GM12878 (cell line): ENCODE results near the gene TNF. TPM values are rescaled to one million over a fixed set of nuclear protein-coding genes. Genes with fewer than 3 reads are reported as not detected.

ENCODE experiments used
- ATAC-seq: fragments of 200-7000 bp; cut with Tn5 transposase; 3 replicates; pipeline ENCODE4 v1.9.1; 2020; ENCODE audit warnings: mild to moderate bottlenecking, moderate library complexity
- BruUV-seq: library from RNA; stranded (reverse); fragments of 400-500 nt; replicated peaks from 2 replicates; lab custom pipeline; 2021; lab: Mats Ljungman, UMichigan
- CTCF ChIA-PET: fragments of 300-600 bp; sonication (Branson Sonifier 250); formaldehyde crosslinking; extraction: SDS; loops from one replicate; lab custom pipeline; 2021; ENCODE audit warnings: inconsistent platforms; lab: Yijun Ruan, JAX
- POLR2A ChIA-PET: fragments of 350-600 bp; formaldehyde crosslinking; extraction: SDS; loops from one replicate; lab custom pipeline; 2021; ENCODE audit warnings: inconsistent platforms; lab: Charles Lee
- RAD21 ChIA-PET: fragments of 300-600 bp; sonication (Branson Sonifier 250); formaldehyde crosslinking; loops from one replicate; lab custom pipeline; 2023; ENCODE audit warnings: antibody characterized with exemption; ENCODE audit not compliant: unreplicated experiment; lab: Charles Lee
- SMC1A ChIA-PET: fragments of 300-600 bp; sonication (Branson Sonifier 250); formaldehyde crosslinking; loops from one replicate; lab custom pipeline; 2023; ENCODE audit not compliant: unreplicated experiment, uncharacterized antibody; lab: Charles Lee
- DNase-seq: peaks from one replicate; pipeline ENCODE4 v3.0.0-alpha.2; 2011; ENCODE audit warnings: low read depth, low spot score
- FAIRE-seq: peaks from 3 replicates; lab custom pipeline; 2011; peaks lifted over from hg19 to GRCh38; lab: Jason Lieb, UNC
- H2AFZ ChIP-seq: 2 replicates; pipeline ENCODE4 v1.6.0; 2011; ENCODE audit warnings: low read depth, low read length, control low read depth; ENCODE audit not compliant: control insufficient read depth
- H3K27ac ChIP-seq: 2 replicates; pipeline ENCODE4 v1.5.1; 2011; ENCODE audit warnings: control low read depth; ENCODE audit not compliant: control insufficient read depth, insufficient read depth
- H3K27me3 ChIP-seq, 2 experiments: replicated peaks in 1 of 2; 2 replicates each; pipeline versions ENCODE4 v1.6.0 to v1.6.1; 2011; ENCODE audit warnings: low read length in 1 of 2; ENCODE audit not compliant: control insufficient read depth in 2 of 2, insufficient read depth in 2 of 2
- H3K36me3 ChIP-seq, 2 experiments: 2 replicates each; pipeline ENCODE4 v1.5.1; 2011; ENCODE audit warnings: low read length in 1 of 2; ENCODE audit not compliant: control insufficient read depth in 2 of 2, insufficient read depth in 2 of 2
- H3K4me1 ChIP-seq: 2 replicates; pipeline ENCODE4 v1.6.1; 2011; ENCODE audit warnings: mild to moderate bottlenecking, low read length, moderate library complexity, mixed read lengths; ENCODE audit not compliant: control insufficient read depth, insufficient read depth
- H3K4me2 ChIP-seq: 2 replicates; pipeline ENCODE4 v1.6.0; 2011; ENCODE audit warnings: control low read depth; ENCODE audit not compliant: control insufficient read depth, insufficient read depth
- H3K4me3 ChIP-seq: fragments of 200-600 bp; sonication (generic); 2 replicates; pipeline ENCODE4 v1.5.1; 2016
- H3K79me2 ChIP-seq: 2 replicates; pipeline ENCODE4 v1.6.0; 2011; ENCODE audit warnings: low read length; ENCODE audit not compliant: control insufficient read depth, insufficient read depth
- H3K9ac ChIP-seq: 2 replicates; pipeline ENCODE4 v1.8.0; 2011; ENCODE audit warnings: low read length, control low read depth, mixed read lengths; ENCODE audit not compliant: control insufficient read depth, insufficient read depth
- H3K9me3 ChIP-seq: replicated peaks from 3 replicates; pipeline ENCODE4 v1.5.1; 2011; ENCODE audit warnings: mild to moderate bottlenecking, low read length; ENCODE audit not compliant: control insufficient read depth, insufficient read depth
- H4K20me1 ChIP-seq: 2 replicates; pipeline ENCODE4 v1.6.0; 2011; ENCODE audit not compliant: control insufficient read depth, insufficient read depth
- BCLAF1 ChIP-seq: fragments of 450-650 bp; IDR thresholded peaks from 2 replicates; pipeline ENCODE4 v1.6.1; 2017; ENCODE audit warnings: antibody characterized with exemption, mild to moderate bottlenecking, moderate library complexity
- CBFB ChIP-seq: IDR thresholded peaks from 2 replicates; pipeline ENCODE4 v1.6.1; 2016; ENCODE audit warnings: antibody characterized with exemption, low read depth
- CHD2 ChIP-seq: IDR thresholded peaks from 2 replicates; pipeline ENCODE4 v1.6.1; 2011; ENCODE audit warnings: low read depth, low read length, improper control_type of control experiment, borderline replicate concordance
- DPF2 ChIP-seq: fragments of 450-650 bp; IDR thresholded peaks from 2 replicates; pipeline ENCODE4 v1.6.1; 2017; ENCODE audit warnings: mild to moderate bottlenecking
- EP300 ChIP-seq, 2 experiments: fragments of 150-350 bp in 1 of 2; IDR thresholded peaks; 2 replicates each; pipeline ENCODE4 v1.6.1; 2011 to 2012; ENCODE audit warnings: low read depth in 2 of 2, low read length in 2 of 2, borderline replicate concordance in 1 of 2, improper control_type of control experiment in 1 of 2, inconsistent platforms in 1 of 2; ENCODE audit not compliant: control insufficient read depth in 1 of 2
- JUND ChIP-seq: IDR thresholded peaks from 2 replicates; pipeline ENCODE4 v1.6.1; 2012; ENCODE audit warnings: low read depth, mild to moderate bottlenecking, low read length, improper control_type of control experiment, moderate library complexity
- MEF2B ChIP-seq: fragments of 450-650 bp; IDR thresholded peaks from 2 replicates; pipeline ENCODE4 v1.6.1; 2018; ENCODE audit warnings: mild to moderate bottlenecking, moderate library complexity; ENCODE audit not compliant: partially characterized antibody, poor library complexity, severe bottlenecking
- MLLT1 ChIP-seq: fragments of 450-650 bp; IDR thresholded peaks from 2 replicates; pipeline ENCODE4 v1.6.1; 2016; ENCODE audit warnings: mild to moderate bottlenecking
- MYC ChIP-seq: IDR thresholded peaks from 2 replicates; pipeline ENCODE4 v1.6.1; 2011; ENCODE audit warnings: mild to moderate bottlenecking, low read length, moderate library complexity, inconsistent platforms; ENCODE audit not compliant: insufficient read depth, insufficient replicate concordance, insufficient read length, severe bottlenecking
- PAX8 ChIP-seq: fragments of 450-650 bp; IDR thresholded peaks from 2 replicates; pipeline ENCODE4 v1.6.1; 2017; ENCODE audit warnings: mild to moderate bottlenecking, moderate library complexity
- PBX3 ChIP-seq: IDR thresholded peaks from 2 replicates; pipeline ENCODE4 v1.6.1; 2011; ENCODE audit warnings: mild to moderate bottlenecking, low read depth, low read length, moderate library complexity; ENCODE audit not compliant: insufficient replicate concordance
- POLR2AphosphoS5 ChIP-seq: IDR thresholded peaks from 2 replicates; pipeline ENCODE4 v1.6.1; 2011; ENCODE audit warnings: mild to moderate bottlenecking, low read length, inconsistent platforms
- SP1 ChIP-seq: IDR thresholded peaks from one replicate; pipeline ENCODE4 v1.6.1; 2011; ENCODE audit warnings: low read depth, low read length
- SRF ChIP-seq, 2 experiments: IDR thresholded peaks; 2 replicates each; pipeline ENCODE4 v1.6.1; 2011; ENCODE audit warnings: low read depth in 2 of 2, low read length in 2 of 2, mild to moderate bottlenecking in 1 of 2, moderate library complexity in 1 of 2
- YY1 ChIP-seq: IDR thresholded peaks from 2 replicates; pipeline ENCODE4 v1.6.1; 2011; ENCODE audit warnings: low read depth, mild to moderate bottlenecking, low read length
- ZNF207 ChIP-seq: fragments of 450-650 bp; IDR thresholded peaks from 2 replicates; pipeline ENCODE4 v1.6.1; 2014; ENCODE audit warnings: antibody characterized with exemption, mild to moderate bottlenecking, borderline replicate concordance
- ZNF24 ChIP-seq: fragments of 450-650 bp; IDR thresholded peaks from 2 replicates; pipeline ENCODE4 v1.6.1; 2017; ENCODE audit warnings: antibody characterized with exemption, mild to moderate bottlenecking
- WGBS: methylation state at CpG from one replicate; pipeline ENCODE4 v1.1.6; 2016; ENCODE audit warnings: low lambda C conversion rate; ENCODE audit not compliant: insufficient replicate concordance, insufficient coverage; ENCODE audit errors: missing lambda C conversion rate; 5-methylcytosine and 5-hydroxymethylcytosine counted together
- in situ Hi-C: fragments of 300-500 bp; cut with MboI; formaldehyde crosslinking; loops from 9 replicates; pipeline ENCODE4 v1.14.3; 2018; ENCODE audit warnings: mixed read lengths
- intact Hi-C: fragments of 100-400 bp; cut with micrococcal nuclease; formaldehyde crosslinking; loops from one replicate; pipeline ENCODE4 v1.14.2; 2022; ENCODE audit not compliant: unreplicated experiment
- polyA plus RNA-seq, 11 experiments: library from polyadenylated mRNA; depleted of rRNA in 4 of 11; unstranded in 6 of 11; stranded (reverse) in 5 of 11; fragments of >200 nt; fragmentation: Nextera tagmentation in 4 of 11; fragmentation: Illumina TruSeq in 1 of 11; extraction: Ambion mirVana in 4 of 11; extraction: Trizol in 1 of 11; gene quantifications; 1 replicate in 1 of 11; 2 replicates in 10 of 11; pipeline versions ENCODE4 v1.2.1 to v1.2.3, GENCODE V29; 2011 to 2016; ENCODE audit warnings: inconsistent platforms in 2 of 11, missing spikeins in 2 of 11, low read depth in 1 of 11
- total RNA-seq, 4 experiments: library from RNA; depleted of rRNA in 3 of 4; stranded (reverse); fragments of >200 nt in 3 of 4; fragmentation: Illumina TruSeq in 1 of 4; extraction: Trizol in 1 of 4; gene quantifications; 2 replicates each; pipeline versions ENCODE4 v1.2.1 to v1.2.3, GENCODE V29; 2013 to 2021

TNF gene
- total and polyA plus RNA-seq, 10 of the 15 experiments (the other 5 are each of a cell fraction or from before 2014, with no cell fraction given), result 18.0 to 94.8 (median 61.9) TPM

- ChIA-PET RAD21 (interaction anchor here (1.2 to 3.8 kb wide), 6 partner anchors 17 to 122 kb away, joined by 3 to 27 read pairs (median 4); partner anchors contain the start of genes GPANK1 and LTB), POLR2A (interaction anchor here (0.6 to 3.4 kb wide), 14 partner anchors 17 to 342 kb away, joined by 3 to 19 read pairs (median 4); partner anchors contain the start of genes BAG6, C6orf47, DDX39B and NCR3), SMC1A (interaction anchor here (0.7 to 9.6 kb wide), 11 partner anchors 18 to 319 kb away, joined by 3 to 78 read pairs (median 3); partner anchors contain the start of genes ATP6V1G2, NCR3 and NFKBIL1), CTCF (interaction anchor here (1.5 to 10.5 kb wide), 4 partner anchors 17 to 122 kb away, joined by 3 to 95 read pairs (median 11); no protein-coding TSS in a partner anchor)
- DNase-seq, result no peak
- peak overlapping the region; percentile 96 for H3K4me2 ChIP-seq
- WGBS, result 36% methylated on average over 5 of the region's 7 CpGs
- H3K79me2 ChIP-seq, result peaks cover 12% of the 10 kb centered on the region
- intact Hi-C loops, result loop anchor here (5.0 kb wide), 1 partner anchor 118 kb away; the partner anchor contains the start of gene MICB
- H3K27me3 ChIP-seq, result no peaks in the 10 kb centered on the region
- no peaks in the 10 kb centered on the region for H3K36me3 ChIP-seq
- no peaks in the 10 kb centered on the region for H3K9me3 ChIP-seq
- no peaks in the 10 kb centered on the region for H4K20me1 ChIP-seq
- FAIRE-seq, result no peak
- BruUV-seq, result no TSS peak
- peak overlapping the region; percentile 78 for H3K9ac ChIP-seq
- H3K4me1 ChIP-seq, result peaks cover 29% of the 10 kb centered on the region
- in situ Hi-C loops, result no loop called here
- ATAC-seq, result no peak
- peak overlapping the region; percentile 93 for H3K27ac ChIP-seq
- H2AFZ ChIP-seq, result peak overlapping the region; percentile 81
- peak overlapping the region; percentile 69 for H3K4me3 ChIP-seq
- TF ChIP-seq EP300 (IDR thresholded peaks at IDR 0.05; ENCODE audit: borderline replicate concordance in 1 of 2, control insufficient read depth in 1 of 2, low read depth in 2 of 2, low read length in 2 of 2), result no peak
- no peak for TF ChIP-seq MYC
- no peak for TF ChIP-seq JUND
- TF ChIP-seq ZNF24, result no peak
- TF ChIP-seq CHD2, result 0 out of 2 replicates have a peak, but pooled peaks have one; percentile 50
- TF ChIP-seq CBFB, result no peak
- no peak for TF ChIP-seq MEF2B
- no peak for TF ChIP-seq DPF2
- TF ChIP-seq MLLT1, result peak; percentile 28
- no peak for TF ChIP-seq ZNF207
- TF ChIP-seq BCLAF1, result no peak
- no peak for TF ChIP-seq PAX8
- TF ChIP-seq SRF (IDR thresholded peaks at IDR 0.05; ENCODE audit: low read depth in 2 of 2, low read length in 2 of 2), result no peak
- TF ChIP-seq PBX3, result no peak
- TF ChIP-seq YY1, result 0 out of 2 replicates have a peak, but pooled peaks have one; percentile 29
- TF ChIP-seq SP1, result peak; percentile 35
- TF ChIP-seq POLR2AphosphoS5, result no peak
Observed at GRCh38 chr6:31615748-31616147, 40.4 kb downstream of the TNF start.
